ENCODE results near the gene KHDC3L.

KHDC3L gene

DNA sequence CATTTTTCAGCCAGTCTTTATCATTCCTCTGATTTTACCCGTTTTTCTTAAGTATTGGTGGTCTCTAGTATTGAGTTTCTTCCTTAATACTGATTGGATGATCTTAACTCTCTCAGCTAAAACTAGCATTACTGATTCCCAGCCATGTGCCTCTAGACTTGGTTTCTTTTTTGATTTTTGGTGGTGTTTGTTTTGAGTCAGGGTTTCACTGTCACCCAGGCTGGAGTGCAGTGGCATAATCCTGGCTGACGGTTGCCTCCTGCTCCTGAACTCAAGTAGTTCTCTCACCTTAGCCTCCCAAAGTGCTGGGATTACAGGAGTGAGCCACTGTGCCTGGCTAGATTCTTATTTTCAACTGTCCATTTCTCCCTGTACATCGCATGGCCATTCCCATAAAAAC lies 33.3 kb upstream of the KHDC3L start:
- no peak for DNase-seq
- Histone ChIP-seq H3K27me3 (ENCODE audit: insufficient read depth, low read depth, severe bottlenecking) (no peaks in the 10 kb centered on the region), H3K4me3 (ENCODE audit: low read depth, low read length) (no peak overlapping the region), H3K27ac (no peak overlapping the region), H3K9me3 (ENCODE audit: severe bottlenecking) (no peaks in the 10 kb centered on the region), H3K36me3 (no peaks in the 10 kb centered on the region)
- TF ChIP-seq, protein P1, sequence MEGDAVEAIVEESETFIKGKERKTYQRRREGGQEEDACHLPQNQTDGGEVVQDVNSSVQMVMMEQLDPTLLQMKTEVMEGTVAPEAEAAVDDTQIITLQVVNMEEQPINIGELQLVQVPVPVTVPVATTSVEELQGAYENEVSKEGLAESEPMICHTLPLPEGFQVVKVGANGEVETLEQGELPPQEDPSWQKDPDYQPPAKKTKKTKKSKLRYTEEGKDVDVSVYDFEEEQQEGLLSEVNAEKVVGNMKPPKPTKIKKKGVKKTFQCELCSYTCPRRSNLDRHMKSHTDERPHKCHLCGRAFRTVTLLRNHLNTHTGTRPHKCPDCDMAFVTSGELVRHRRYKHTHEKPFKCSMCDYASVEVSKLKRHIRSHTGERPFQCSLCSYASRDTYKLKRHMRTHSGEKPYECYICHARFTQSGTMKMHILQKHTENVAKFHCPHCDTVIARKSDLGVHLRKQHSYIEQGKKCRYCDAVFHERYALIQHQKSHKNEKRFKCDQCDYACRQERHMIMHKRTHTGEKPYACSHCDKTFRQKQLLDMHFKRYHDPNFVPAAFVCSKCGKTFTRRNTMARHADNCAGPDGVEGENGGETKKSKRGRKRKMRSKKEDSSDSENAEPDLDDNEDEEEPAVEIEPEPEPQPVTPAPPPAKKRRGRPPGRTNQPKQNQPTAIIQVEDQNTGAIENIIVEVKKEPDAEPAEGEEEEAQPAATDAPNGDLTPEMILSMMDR (IDR thresholded peaks at IDR 0.05; ENCODE audit: low read depth, low read length), result no peak

DNA sequence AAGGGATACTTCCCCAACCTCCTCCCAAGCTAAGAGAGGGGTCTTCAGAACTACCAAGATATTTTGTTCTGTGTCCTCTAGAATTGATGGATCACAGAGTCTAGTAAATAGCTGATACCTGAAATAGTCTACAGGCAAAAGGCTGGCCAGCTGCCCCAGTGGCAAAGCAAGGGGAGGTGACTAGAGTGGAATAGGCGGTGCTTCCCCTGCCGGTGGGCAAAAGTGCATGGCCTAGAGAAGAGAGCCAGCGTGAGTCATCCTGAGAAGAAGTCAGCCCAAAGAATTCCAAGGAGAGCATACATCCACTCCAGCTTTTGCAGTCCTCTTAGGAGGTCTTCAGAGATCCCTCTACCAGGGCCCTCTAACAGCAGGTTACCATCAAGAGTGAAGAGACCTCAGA lies 23.1 kb upstream of the KHDC3L start:
- Histone ChIP-seq H3K9me3 (ENCODE audit: severe bottlenecking) (no peaks in the 10 kb centered on the region), H3K4me3 (ENCODE audit: low read depth, low read length) (no peak overlapping the region), H3K27ac (no peak overlapping the region), H3K27me3 (ENCODE audit: insufficient read depth, low read depth, severe bottlenecking) (no peaks in the 10 kb centered on the region), H3K36me3 (no peaks in the 10 kb centered on the region)
- TF ChIP-seq, protein P1 (IDR thresholded peaks at IDR 0.05; ENCODE audit: low read depth, low read length), result no peak
- no peak for DNase-seq

DNA sequence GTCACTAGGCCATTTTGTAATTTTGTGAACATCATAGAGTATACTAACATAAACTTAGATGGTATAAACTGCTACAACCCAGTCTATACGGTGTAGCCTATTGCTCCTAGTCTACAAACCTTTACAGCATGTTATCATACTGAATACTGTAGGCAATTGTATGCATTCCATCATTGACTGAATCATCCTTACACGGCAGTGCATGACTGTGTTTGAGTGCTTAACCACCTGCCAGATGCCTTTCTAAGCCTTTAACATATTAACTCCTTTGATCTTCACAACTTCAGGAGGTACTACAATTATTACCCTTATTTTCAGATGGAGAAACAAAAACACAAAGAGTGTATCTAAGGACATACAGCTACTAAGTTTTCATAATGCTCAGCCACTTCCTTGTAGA lies 22.4 kb upstream of the KHDC3L start:
- Histone ChIP-seq H3K27me3 (ENCODE audit: insufficient read depth, low read depth, severe bottlenecking) (no peaks in the 10 kb centered on the region), H3K4me3 (ENCODE audit: low read depth, low read length) (no peak overlapping the region), H3K9me3 (ENCODE audit: severe bottlenecking) (no peaks in the 10 kb centered on the region), H3K36me3 (no peaks in the 10 kb centered on the region), H3K27ac (no peak overlapping the region)
- DNase-seq, result no peak
- TF ChIP-seq, protein P1 (IDR thresholded peaks at IDR 0.05; ENCODE audit: low read depth, low read length), result no peak

DNA sequence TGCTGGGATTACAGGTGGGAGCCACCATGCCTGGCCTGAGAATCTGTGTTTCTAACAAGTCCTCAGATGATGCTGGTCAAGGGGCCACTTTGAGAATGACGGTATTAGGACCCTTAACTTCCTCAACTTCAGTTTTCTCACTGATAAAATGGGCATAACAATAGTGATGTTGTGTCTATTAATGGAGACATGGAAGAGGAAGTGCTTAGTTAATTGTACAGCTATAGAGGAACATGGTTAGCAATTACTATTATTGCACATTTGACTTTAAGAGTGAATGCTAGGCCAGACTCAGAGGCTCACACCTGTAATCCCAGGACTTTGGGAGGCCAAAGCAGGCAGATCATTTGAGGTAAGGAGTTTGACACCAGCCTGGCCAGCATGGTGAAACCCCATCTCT lies 21.1 kb upstream of the KHDC3L start:
- H3K27ac ChIP-seq, result no peak overlapping the region
- DNase-seq, result no peak
- TF ChIP-seq, protein P1 (IDR thresholded peaks at IDR 0.05; ENCODE audit: low read depth, low read length), result no peak
- no peaks in the 10 kb centered on the region for H3K36me3 ChIP-seq
- H3K9me3 ChIP-seq (ENCODE audit: severe bottlenecking), result no peaks in the 10 kb centered on the region
- H3K27me3 ChIP-seq (ENCODE audit: insufficient read depth, low read depth, severe bottlenecking), result no peaks in the 10 kb centered on the region
- H3K4me3 ChIP-seq (ENCODE audit: low read depth, low read length), result no peak overlapping the region

DNA sequence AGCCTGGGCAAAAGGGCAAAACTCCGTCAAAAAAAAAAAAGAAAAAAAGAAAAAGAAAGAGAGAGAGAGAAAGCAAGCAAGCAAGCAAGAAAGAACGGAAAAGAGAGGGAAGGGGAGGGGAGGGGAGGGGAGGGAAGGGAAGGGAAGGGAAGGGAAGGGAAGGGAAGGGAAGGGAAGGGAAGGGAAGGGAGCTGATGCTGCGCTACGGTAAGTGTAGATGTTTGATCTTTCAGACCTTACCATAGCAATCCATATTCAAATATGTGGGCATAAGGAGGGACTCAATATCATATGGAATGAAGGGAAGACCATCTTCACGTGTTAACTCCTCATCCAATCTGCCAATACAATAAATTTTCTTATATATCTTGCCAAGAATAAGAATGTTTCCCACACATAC lies 20.3 kb upstream of the KHDC3L start:
- Histone ChIP-seq H3K9me3 (ENCODE audit: severe bottlenecking) (no peaks in the 10 kb centered on the region), H3K36me3 (no peaks in the 10 kb centered on the region), H3K4me3 (ENCODE audit: low read depth, low read length) (no peak overlapping the region), H3K27ac (no peak overlapping the region), H3K27me3 (ENCODE audit: insufficient read depth, low read depth, severe bottlenecking) (no peaks in the 10 kb centered on the region)
- TF ChIP-seq, protein P1 (IDR thresholded peaks at IDR 0.05; ENCODE audit: low read depth, low read length), result no peak
- no peak for DNase-seq

DNA sequence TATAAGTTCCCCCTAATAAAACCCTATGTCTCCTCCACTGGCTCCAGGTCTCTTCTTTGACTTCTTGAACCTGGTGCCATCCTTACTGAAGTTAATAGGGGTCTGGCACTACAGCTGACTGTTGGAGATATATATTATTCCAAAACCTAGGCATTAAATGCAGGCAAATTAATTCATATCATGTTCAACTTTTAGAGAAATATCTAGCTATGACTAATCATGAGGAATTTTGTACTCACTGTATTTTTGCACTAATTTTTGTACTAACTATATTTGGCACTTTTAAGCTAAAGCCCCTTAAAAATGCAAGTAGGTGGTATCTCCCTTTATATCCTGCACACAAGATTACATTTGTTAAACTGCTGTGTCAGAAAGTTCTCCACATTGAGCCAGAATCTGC lies 19.3 kb upstream of the KHDC3L start:
- Histone ChIP-seq H3K27ac (no peak overlapping the region), H3K4me3 (ENCODE audit: low read depth, low read length) (no peak overlapping the region), H3K36me3 (no peaks in the 10 kb centered on the region), H3K27me3 (ENCODE audit: insufficient read depth, low read depth, severe bottlenecking) (no peaks in the 10 kb centered on the region), H3K9me3 (ENCODE audit: severe bottlenecking) (no peaks in the 10 kb centered on the region)
- TF ChIP-seq, protein P1 (IDR thresholded peaks at IDR 0.05; ENCODE audit: low read depth, low read length), result no peak
- no peak for DNase-seq

Data from WERI-Rb-1 (cell line).